Testis (tissue), 2 donors: Measurements from ENCODE around the gene JRKL.

Experiments
- CTCF ChIP-seq, 3 experiments: fragments of 450-650 bp in 2 of 3; fragments of 200-600 bp in 1 of 3; sonication (generic) in 1 of 3; IDR thresholded peaks; one replicate each; pipeline ENCODE4 v1.5.1; 2016 to 2019; ENCODE audit warnings: antibody characterized with exemption in 3 of 3, mild to moderate bottlenecking in 2 of 3, moderate library complexity in 1 of 3
- POLR2A ChIP-seq: fragments of 450-650 bp; IDR thresholded peaks from one replicate; pipeline ENCODE4 v1.6.1; 2017; ENCODE audit warnings: antibody characterized with exemption, mild to moderate bottlenecking, moderate library complexity

- peak in 2 of 3 experiments; percentile 19 to 20 for TF ChIP-seq CTCF (IDR thresholded peaks at IDR 0.05)
- peak; percentile 68 for TF ChIP-seq POLR2A
Observed at GRCh38 chr11:96389720-96390487, at the start of gene JRKL, which contains the start of gene CCDC82.
